WTC11 (cell line): ENCODE data around the gene MEPCE.
"Not testable (repeated sequence)": the region's sequence is repeated elsewhere in the genome, so short reads cannot be mapped to it uniquely, and the experiment has no call there.

ENCODE experiments used
- CTCF ChIP-seq: fragments of 200-600 bp; IDR thresholded peaks from 2 replicates; pipeline ENCODE4 v1.8.0; 2022; ENCODE audit warnings: antibody characterized with exemption
- NFE2L1 ChIP-seq: sonication (generic); formaldehyde crosslinking; IDR thresholded peaks from 2 replicates; pipeline ENCODE4 v1.8.1; 2023; ENCODE audit warnings: missing genetic modification reagents
- NR3C1 ChIP-seq: sonication (generic); formaldehyde crosslinking; conservative IDR thresholded peaks from 2 replicates; pipeline ENCODE4 v1.8.1; 2023; ENCODE audit warnings: low read depth, mild to moderate bottlenecking, missing genetic modification reagents
- SMAD3 ChIP-seq: sonication (generic); formaldehyde crosslinking; IDR thresholded peaks from 2 replicates; pipeline ENCODE4 v1.8.0; 2022; ENCODE audit warnings: missing genetic modification reagents, mild to moderate bottlenecking, borderline replicate concordance
- SP1 ChIP-seq: sonication (generic); formaldehyde crosslinking; conservative IDR thresholded peaks from 2 replicates; pipeline ENCODE4 v1.8.1; 2022; ENCODE audit warnings: missing genetic modification reagents
- TCF7 ChIP-seq: sonication (generic); formaldehyde crosslinking; IDR thresholded peaks from 2 replicates; pipeline ENCODE4 v1.8.0; 2022; ENCODE audit warnings: mild to moderate bottlenecking, low read depth, missing genetic modification reagents, moderate library complexity
- TP53 ChIP-seq: sonication (generic); formaldehyde crosslinking; IDR thresholded peaks from 2 replicates; pipeline ENCODE4 v1.8.1; 2023; ENCODE audit warnings: mild to moderate bottlenecking, missing genetic modification reagents
- ZBTB21 ChIP-seq: sonication (generic); formaldehyde crosslinking; IDR thresholded peaks from 2 replicates; pipeline ENCODE4 v1.8.1; 2023; ENCODE audit warnings: mild to moderate bottlenecking, missing genetic modification reagents, borderline replicate concordance
- ZNF423 ChIP-seq: fragments of 250-450 bp; sonication (Bioruptor Pico); IDR thresholded peaks from 2 replicates; pipeline ENCODE4 v2.1.2; 2022; ENCODE audit warnings: mild to moderate bottlenecking, moderate library complexity
- TF ChIP-seq, protein P1 (sequence below): sonication (generic); formaldehyde crosslinking; IDR thresholded peaks from 2 replicates; pipeline ENCODE4 v1.8.1; 2022; ENCODE audit warnings: low read depth, missing genetic modification reagents, borderline replicate concordance

DNA sequence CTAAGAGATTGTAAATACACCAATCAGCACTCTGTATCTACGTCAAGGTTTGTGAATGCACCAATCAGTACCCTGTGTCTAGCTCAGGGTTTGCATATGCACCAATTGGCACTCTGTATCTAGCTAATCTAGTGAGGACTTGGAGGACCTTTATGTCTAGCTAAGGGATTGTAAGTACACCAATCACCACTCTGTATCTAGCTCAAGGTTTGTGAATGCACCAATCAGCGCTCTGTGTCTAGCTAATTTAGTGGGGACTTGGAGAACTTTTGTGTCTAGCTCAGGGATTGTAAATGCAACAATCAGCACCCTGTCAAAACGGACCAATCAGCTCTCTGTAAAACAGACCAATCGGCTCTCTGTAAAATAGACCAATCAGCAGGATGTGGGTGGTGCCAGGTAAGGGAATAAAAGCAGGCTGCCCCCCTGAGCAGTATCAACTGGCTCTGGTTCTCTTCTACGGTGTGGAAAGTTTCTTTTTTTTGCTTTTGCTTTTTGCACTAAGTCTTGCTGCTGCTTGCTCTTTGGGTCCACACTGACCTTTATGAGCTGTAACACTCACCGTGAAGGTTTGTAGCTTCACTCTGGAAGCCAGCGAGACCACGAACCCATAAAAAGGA lies 47.3 kb upstream of the MEPCE start:
- not testable (repeated sequence) for TF ChIP-seq CTCF; TP53; TCF7; ZBTB21 (CRISPR knock-in tag); SMAD3 (CRISPR knock-in tag); ZNF423 (CRISPR knock-in tag); NR3C1 (CRISPR knock-in tag); SP1; NFE2L1
- TF ChIP-seq, protein P1, sequence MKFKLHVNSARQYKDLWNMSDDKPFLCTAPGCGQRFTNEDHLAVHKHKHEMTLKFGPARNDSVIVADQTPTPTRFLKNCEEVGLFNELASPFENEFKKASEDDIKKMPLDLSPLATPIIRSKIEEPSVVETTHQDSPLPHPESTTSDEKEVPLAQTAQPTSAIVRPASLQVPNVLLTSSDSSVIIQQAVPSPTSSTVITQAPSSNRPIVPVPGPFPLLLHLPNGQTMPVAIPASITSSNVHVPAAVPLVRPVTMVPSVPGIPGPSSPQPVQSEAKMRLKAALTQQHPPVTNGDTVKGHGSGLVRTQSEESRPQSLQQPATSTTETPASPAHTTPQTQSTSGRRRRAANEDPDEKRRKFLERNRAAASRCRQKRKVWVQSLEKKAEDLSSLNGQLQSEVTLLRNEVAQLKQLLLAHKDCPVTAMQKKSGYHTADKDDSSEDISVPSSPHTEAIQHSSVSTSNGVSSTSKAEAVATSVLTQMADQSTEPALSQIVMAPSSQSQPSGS (CRISPR knock-in tag) = not testable (repeated sequence)
